GM10266 (cell line): Measurements from ENCODE around the gene SRGAP2C.
"Not testable (repeated sequence)": the region's sequence is repeated elsewhere in the genome, so short reads cannot be mapped to it uniquely, and the experiment has no call there.

Experiments used
- DNase-seq: peaks from one replicate; pipeline ENCODE4 v3.0.0; 2012; ENCODE audit errors: extremely low spot score

SRGAP2C gene

GRCh38 chr1:121332599-121333562 is 148.1 kb downstream of the SRGAP2C start:
- not testable (repeated sequence) for DNase-seq

- not testable (repeated sequence) for DNase-seq
Observed at GRCh38 chr1:121337958-121338357, 153.2 kb downstream of the SRGAP2C start.

- not testable (repeated sequence) for DNase-seq
Observed at GRCh38 chr1:121339611-121340010, 154.8 kb downstream of the SRGAP2C start.

GRCh38 chr1:121343311-121343906 is 158.6 kb downstream of the SRGAP2C start:
- not testable (repeated sequence) for DNase-seq

DNA sequence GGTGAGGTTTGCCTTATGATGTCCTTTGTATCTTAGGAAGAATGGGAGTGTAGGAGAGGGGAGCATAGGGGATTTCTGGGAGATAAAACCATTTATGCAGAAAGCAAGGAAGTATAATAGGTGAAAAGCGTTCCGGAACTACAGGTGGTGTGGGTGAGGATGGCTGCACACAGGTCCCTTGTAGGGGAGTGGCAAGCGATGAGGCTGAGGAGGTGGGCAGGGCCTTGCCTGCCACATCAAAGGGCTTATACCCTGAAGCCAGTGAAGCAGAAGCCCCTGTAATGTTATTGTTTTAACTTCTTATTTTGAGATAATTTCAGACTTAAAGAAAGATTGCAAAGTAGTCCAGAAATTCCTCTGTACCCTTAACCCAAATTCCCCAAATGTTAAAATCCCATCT is 159.6 kb downstream of the SRGAP2C start:
- not testable (repeated sequence) for DNase-seq

DNA sequence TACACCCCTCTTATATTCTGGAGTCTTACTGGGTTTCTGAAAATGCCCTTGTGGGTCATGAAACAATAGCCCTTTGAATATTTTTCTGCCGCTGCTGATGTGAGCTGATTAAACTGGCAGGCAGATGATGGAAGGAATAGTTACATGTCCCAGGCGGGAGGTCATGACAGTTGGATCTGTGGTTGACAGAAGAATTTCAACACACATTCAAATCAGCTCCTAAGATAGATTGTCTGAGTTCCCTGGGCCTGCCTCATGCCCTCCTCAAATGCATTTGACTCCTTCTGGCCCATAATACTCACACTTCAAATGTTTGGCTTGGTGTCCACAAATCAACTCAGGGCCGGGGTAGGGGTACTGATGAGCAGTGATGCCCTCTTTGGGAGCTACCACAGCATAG is 161.9 kb downstream of the SRGAP2C start:
- not testable (repeated sequence) for DNase-seq

- DNase-seq, result not testable (repeated sequence)
Observed at GRCh38 chr1:121347476-121347875, 162.7 kb downstream of the SRGAP2C start.

GRCh38 chr1:121348115-121348514 is 163.3 kb downstream of the SRGAP2C start:
- DNase-seq, result not testable (repeated sequence)

- not testable (repeated sequence) for DNase-seq
Observed at GRCh38 chr1:121349332-121349967, 164.7 kb downstream of the SRGAP2C start.

DNA sequence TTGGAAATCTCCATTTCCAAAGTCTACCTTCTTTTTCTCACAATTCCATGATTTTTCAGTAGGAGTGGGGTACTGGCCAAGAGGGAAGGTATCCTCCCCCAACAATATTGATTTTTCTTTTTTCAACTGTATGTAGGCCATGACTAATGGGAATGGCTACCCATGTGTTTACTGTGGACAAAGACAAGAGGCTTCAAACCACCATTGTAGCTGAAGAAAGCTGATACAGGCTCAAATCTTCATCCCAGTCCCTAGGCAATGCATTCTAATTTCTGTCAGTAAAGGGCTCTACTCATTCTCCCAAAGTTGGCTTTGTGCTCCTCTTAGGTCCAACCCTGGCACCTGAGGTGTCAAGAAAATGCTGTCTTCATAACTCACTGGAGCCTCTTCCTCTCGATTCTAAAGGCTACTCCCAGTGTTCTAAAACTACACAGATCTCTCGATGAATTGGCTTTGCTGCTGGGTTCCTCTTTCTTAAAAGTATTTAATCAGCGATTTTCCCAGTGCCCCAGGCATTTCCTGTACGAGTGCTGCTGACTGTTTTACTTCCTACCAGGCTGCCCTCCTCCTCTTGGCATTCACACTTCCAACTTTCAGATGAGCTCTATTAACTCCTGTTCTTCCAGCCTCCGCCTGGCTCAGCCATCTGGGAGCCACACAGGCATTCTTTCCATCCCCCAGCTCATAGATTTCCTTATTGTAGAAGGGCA is 171.1 kb downstream of the SRGAP2C start:
- DNase-seq, result not testable (repeated sequence)

DNA sequence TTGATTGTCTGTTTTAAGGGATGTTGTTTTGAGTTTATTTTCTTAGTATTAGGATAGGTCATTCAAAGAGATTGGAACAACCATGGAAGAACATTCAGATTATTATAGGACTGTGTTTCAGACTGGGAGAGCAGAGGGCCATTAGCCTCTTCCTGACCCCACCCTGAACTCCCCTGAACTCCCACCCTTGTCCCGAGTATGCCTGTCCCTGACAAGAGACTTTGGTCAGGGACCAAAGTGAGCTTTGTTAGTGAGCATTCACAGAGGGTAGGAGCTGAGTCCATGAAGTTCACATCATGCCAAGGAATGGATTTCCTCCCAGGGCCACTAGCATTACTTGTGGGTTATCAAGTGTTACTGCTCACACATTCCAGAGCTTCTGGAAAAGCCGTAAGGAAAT is 172.0 kb downstream of the SRGAP2C start:
- not testable (repeated sequence) for DNase-seq

DNA sequence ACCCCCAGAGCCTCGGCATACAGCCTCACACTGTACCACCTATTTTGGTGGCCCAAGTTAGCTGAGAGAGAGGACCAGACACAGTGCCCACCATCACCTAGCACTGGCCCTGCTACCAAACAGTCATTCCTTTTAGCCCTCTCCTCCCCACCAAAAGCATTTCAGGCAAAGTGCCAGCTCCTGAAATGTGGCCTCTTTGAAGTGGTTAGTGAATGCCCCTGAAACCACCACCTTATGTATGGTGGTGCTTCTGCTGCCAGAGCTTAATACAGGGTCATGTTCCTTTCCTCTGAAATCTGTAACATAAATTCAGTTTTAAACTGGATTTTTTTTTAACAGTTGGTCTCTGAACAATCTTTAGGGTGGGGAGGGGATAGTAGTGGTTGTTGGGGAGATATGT is 175.8 kb downstream of the SRGAP2C start:
- DNase-seq, result not testable (repeated sequence)

- not testable (repeated sequence) for DNase-seq
Observed at GRCh38 chr1:121361451-121362233, 176.9 kb downstream of the SRGAP2C start.

DNA sequence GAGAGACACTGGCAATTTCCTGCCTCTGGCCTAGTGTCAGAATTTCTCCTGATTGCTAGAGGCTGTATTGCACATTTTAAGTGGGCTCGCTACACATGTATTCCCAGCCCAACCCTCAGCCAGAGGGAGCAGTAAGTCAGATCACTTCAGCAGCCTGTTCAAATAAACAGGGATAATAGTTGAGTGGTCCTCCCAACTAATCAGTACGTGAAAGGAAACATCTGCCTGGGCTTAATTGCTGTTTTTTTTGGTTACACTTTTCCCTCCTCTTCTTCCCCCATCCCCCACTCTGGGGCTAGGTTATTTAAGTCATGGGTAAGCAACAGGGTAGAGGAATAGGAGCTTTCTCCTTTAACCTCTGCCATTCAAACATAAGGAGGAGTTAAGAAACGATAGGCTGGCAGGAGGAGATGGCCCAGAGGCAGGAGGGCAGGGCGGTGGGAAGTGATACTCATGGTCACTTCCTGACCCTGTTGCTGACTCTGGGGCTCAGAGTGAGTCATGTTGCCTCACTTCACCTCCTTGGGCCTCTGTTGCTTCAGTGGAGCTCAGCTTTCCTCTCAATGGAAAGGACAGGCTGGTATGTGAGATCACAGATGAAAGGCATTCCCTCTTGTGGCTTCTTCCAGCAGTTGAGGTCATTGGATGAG is 177.6 kb downstream of the SRGAP2C start:
- not testable (repeated sequence) for DNase-seq

DNA sequence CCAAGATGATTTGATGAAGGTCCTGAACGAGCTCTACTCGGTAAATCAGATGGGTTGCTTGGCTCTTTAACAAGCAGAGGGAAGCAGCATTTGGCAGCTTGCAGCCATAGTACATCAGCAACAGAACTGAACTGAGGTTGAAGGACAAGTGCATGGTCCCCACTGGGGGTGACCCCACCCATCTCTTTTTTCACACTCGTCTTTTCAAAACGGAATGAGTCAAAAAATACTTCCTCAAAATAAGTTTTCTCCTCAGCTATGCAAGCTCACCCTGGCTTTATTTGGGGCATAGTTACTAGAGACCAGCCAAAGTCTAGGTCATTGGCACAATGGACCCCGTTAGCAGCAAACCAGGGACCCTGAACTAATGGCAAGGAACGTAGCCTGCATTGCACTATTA is 180.5 kb downstream of the SRGAP2C start:
- not testable (repeated sequence) for DNase-seq

DNA sequence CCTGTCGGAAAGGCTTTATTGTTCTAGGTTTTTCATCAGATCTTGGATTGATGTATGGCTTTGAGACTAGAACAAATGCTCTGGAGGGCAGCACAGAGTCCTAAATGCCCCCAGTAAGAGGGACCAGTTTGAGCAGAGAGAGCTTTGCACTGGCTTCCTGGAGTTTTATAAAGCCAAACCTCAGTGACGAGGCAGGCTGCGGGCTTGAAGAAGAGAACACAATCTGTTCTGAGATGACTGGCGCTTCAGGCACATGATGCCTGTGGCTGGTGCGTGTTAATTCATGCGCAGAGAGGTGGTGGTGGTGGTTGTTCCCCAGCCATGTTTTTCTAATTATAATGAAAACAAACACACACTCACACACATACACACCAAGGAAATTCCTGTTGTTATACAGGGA is 180.9 kb downstream of the SRGAP2C start:
- not testable (repeated sequence) for DNase-seq

DNA sequence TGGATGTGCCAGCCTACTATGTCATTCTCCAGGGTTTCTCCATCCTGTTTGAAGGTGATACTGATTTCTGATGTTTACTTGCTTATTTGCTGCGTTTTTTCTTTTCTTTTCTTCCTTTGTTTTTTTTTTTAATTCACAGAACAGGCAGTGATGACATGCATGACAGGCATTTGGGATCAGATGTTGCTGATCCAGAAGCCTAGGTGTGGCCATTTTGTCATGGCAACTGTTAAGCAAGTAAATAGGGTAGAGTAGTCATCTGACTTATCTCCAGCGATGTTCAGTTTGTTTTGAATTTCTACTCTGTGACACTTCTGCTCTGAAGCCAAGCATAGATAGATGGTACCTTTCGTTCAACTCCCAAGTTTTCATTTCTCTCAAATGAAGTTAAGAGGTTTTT is 181.4 kb downstream of the SRGAP2C start:
- DNase-seq, result not testable (repeated sequence)

DNA sequence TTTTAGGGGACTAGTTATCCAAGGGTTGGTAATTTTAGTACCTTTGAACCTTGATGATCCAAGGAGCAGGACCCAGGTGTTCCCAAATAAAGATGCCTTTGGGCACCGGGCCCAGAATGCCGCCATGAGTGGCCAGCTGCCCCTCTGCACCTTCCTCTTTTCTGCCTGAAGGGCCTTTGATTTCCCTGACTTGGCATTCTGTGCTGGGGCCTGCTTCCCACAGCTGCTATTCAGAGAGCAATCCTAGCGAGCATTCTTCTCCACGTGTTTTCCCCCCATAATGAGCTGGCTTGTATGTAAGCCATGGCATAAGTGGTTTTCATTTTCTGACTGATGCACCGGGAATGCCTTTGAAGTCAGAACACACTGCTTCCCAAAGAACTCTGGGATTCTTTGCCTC is 184.1 kb downstream of the SRGAP2C start:
- DNase-seq, result not testable (repeated sequence)

GRCh38 chr1:121369959-121370358 is 185.2 kb downstream of the SRGAP2C start:
- not testable (repeated sequence) for DNase-seq

GRCh38 chr1:121374851-121375367 is 190.1 kb downstream of the SRGAP2C start:
- not testable (repeated sequence) for DNase-seq
